ENCODE data around the gene CACNA1D.

The CACNA1D gene

DNA sequence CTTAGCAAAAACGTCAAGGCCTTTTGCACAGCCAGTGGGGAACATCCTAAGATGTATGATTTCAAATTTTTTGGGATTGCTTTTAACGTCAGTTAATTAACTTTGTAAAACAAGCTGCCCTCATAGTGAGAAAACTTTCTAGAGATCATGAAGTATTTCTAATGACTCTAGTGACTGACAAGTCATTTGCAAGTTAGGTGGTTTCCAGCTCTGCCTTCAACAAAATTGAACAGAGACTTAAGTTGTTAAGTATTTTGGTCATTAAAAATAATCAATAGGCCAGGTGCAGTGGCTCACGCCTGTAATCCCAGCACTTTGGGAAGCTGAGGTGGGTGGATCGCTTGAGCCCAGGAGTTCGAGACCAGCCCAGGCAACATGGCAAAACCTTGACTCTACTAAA lies 280.6 kb downstream of the CACNA1D start:
- TF ChIP-seq, protein P1, sequence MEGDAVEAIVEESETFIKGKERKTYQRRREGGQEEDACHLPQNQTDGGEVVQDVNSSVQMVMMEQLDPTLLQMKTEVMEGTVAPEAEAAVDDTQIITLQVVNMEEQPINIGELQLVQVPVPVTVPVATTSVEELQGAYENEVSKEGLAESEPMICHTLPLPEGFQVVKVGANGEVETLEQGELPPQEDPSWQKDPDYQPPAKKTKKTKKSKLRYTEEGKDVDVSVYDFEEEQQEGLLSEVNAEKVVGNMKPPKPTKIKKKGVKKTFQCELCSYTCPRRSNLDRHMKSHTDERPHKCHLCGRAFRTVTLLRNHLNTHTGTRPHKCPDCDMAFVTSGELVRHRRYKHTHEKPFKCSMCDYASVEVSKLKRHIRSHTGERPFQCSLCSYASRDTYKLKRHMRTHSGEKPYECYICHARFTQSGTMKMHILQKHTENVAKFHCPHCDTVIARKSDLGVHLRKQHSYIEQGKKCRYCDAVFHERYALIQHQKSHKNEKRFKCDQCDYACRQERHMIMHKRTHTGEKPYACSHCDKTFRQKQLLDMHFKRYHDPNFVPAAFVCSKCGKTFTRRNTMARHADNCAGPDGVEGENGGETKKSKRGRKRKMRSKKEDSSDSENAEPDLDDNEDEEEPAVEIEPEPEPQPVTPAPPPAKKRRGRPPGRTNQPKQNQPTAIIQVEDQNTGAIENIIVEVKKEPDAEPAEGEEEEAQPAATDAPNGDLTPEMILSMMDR (IDR thresholded peaks at IDR 0.05; ENCODE audit: low read depth, low read length), result no peak
- TF ChIP-seq EZH2phosphoT487 (IDR thresholded peaks at IDR 0.05; ENCODE audit: low read depth), result no peak
- no peaks in the 10 kb centered on the region for H3K27me3 ChIP-seq (ENCODE audit: low read depth, low read length)

DNA sequence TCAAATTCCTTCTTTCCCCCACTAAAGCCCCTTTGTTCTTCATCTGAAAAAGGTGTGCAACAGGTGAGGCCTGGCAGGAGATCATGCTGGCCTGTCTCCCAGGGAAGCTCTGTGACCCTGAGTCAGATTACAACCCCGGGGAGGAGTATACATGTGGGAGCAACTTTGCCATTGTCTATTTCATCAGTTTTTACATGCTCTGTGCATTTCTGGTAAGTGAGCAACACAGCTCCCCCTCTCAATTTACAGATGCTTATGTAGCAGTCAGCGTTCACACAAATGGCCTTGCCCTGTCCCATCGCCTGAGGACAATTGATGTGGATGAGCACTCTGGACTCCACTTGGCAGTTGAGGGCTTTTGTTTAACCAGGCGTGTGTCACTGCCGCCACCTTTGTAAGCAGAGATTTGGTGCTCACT lies 281.4 kb downstream of the CACNA1D start:
- 0 out of 2 replicates have a peak overlapping the region, but pooled peaks have one; percentile 8 for H3K4me2 ChIP-seq (ENCODE audit: low read length)
- no peak overlapping the region for H3K9ac ChIP-seq (ENCODE audit: low read length)
- peak overlapping the region; percentile 94; the same call in 1 of the 2 replicates for H3K27ac ChIP-seq (ENCODE audit: low read length)
- no peaks in the 10 kb centered on the region for H3K27me3 ChIP-seq (ENCODE audit: low read depth, low read length)
- no peak overlapping the region for H2AFZ ChIP-seq (ENCODE audit: low read depth, low read length)
- no peak overlapping the region for H3K4me3 ChIP-seq (ENCODE audit: low read length)
- H3K9me3 ChIP-seq (ENCODE audit: insufficient read depth, low read length), result no peaks in the 10 kb centered on the region
- no peaks in the 10 kb centered on the region for H3K79me2 ChIP-seq (ENCODE audit: low read length)
- H3K4me1 ChIP-seq (ENCODE audit: low read length), result peaks cover 53% of the 10 kb centered on the region
- H3K36me3 ChIP-seq (replicated peaks; ENCODE audit: low read depth, low read length), result peaks cover 3% of the 10 kb centered on the region
- TF ChIP-seq EZH2phosphoT487 (IDR thresholded peaks at IDR 0.05; ENCODE audit: low read depth), result no peak
- TF ChIP-seq, protein P1 (IDR thresholded peaks at IDR 0.05; ENCODE audit: low read depth, low read length), result no peak
- H4K20me1 ChIP-seq (ENCODE audit: insufficient read depth, low read length), result no peaks in the 10 kb centered on the region

More for the DNA sequence above, 280.6 kb downstream of the CACNA1D start:
- Histone ChIP-seq H3K27ac (ENCODE audit: low read length) (peak overlapping the region; percentile 94), H3K4me1 (ENCODE audit: low read length) (peaks cover 62% of the 10 kb centered on the region), H3K9ac (ENCODE audit: low read length) (peak overlapping the region; percentile 72), H3K4me2 (ENCODE audit: low read length) (peak overlapping the region; percentile 72), H2AFZ (ENCODE audit: low read depth, low read length) (no peak overlapping the region), H3K4me3 (ENCODE audit: low read length) (peak overlapping the region; percentile 56), H3K36me3 (replicated peaks; ENCODE audit: low read depth, low read length) (peaks cover 3% of the 10 kb centered on the region), H3K9me3 (ENCODE audit: insufficient read depth, low read length) (no peaks in the 10 kb centered on the region), H3K79me2 (ENCODE audit: low read length) (no peaks in the 10 kb centered on the region), H4K20me1 (ENCODE audit: insufficient read depth, low read length) (no peaks in the 10 kb centered on the region)

DNA sequence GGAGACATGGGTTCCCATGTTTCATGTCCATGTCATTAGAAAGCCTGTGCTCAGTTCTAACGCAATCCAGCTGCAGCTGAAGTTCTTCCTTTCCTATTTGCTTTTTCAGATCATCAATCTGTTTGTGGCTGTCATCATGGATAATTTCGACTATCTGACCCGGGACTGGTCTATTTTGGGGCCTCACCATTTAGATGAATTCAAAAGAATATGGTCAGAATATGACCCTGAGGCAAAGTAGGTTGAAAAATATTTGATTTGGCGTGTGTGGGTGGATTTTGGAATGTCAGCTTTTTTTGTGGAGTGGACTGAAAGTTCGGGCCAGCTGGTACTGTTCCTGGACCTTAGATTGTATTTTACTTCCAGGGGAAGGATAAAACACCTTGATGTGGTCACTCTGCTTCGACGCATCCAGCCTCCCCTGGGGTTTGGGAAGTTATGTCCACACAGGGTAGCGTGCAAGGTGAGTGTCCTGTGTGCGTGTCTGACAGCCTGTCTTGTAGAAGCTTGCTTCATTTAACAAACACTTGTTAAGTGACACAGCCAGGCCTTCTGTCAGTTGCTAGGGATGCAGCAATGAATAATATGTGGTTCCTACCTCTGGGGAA lies 282.2 kb downstream of the CACNA1D start:
- H4K20me1 ChIP-seq (ENCODE audit: insufficient read depth, low read length), result no peaks in the 10 kb centered on the region
- no peaks in the 10 kb centered on the region for H3K27me3 ChIP-seq (ENCODE audit: low read depth, low read length)
- H3K9ac ChIP-seq (ENCODE audit: low read length), result no peak overlapping the region
- no peak for TF ChIP-seq EZH2phosphoT487 (IDR thresholded peaks at IDR 0.05; ENCODE audit: low read depth)
- TF ChIP-seq, protein P1 (IDR thresholded peaks at IDR 0.05; ENCODE audit: low read depth, low read length), result no peak
- no peak overlapping the region for H3K27ac ChIP-seq (ENCODE audit: low read length)
- H2AFZ ChIP-seq (ENCODE audit: low read depth, low read length), result no peak overlapping the region
- peaks cover 3% of the 10 kb centered on the region for H3K36me3 ChIP-seq (replicated peaks; ENCODE audit: low read depth, low read length)
- no peak overlapping the region for H3K4me2 ChIP-seq (ENCODE audit: low read length)
- peaks cover 46% of the 10 kb centered on the region for H3K4me1 ChIP-seq (ENCODE audit: low read length)
- H3K79me2 ChIP-seq (ENCODE audit: low read length), result no peaks in the 10 kb centered on the region
- no peaks in the 10 kb centered on the region for H3K9me3 ChIP-seq (ENCODE audit: insufficient read depth, low read length)
- no peak overlapping the region for H3K4me3 ChIP-seq (ENCODE audit: low read length)

DNA sequence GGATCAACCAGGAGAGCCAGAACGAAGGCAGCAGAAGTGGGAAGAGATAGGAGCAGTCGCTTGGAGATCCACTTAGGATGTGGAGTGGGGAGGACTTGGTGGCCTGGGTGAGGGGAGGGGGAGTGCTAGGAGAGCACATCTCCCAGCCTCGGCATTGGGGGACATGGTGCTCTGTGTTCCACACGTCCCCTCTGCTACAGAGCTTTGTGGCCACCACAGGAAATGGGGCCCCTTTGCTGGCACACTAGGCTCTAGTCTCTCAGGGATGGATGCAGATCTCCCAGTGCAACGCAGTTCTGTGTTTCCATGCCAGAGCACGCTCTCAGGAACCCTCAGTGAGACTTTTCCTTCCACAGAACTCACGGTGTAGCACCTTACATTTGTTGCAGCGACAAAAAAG lies 283.1 kb downstream of the CACNA1D start:
- H3K4me1 ChIP-seq (ENCODE audit: low read length), result peaks cover 37% of the 10 kb centered on the region
- no peak for TF ChIP-seq EZH2phosphoT487 (IDR thresholded peaks at IDR 0.05; ENCODE audit: low read depth)
- H3K27me3 ChIP-seq (ENCODE audit: low read depth, low read length), result no peaks in the 10 kb centered on the region
- H3K4me3 ChIP-seq (ENCODE audit: low read length), result no peak overlapping the region
- H4K20me1 ChIP-seq (ENCODE audit: insufficient read depth, low read length), result no peaks in the 10 kb centered on the region
- H3K79me2 ChIP-seq (ENCODE audit: low read length), result no peaks in the 10 kb centered on the region
- no peak overlapping the region for H3K4me2 ChIP-seq (ENCODE audit: low read length)
- H3K27ac ChIP-seq (ENCODE audit: low read length), result no peak overlapping the region
- H3K9me3 ChIP-seq (ENCODE audit: insufficient read depth, low read length), result no peaks in the 10 kb centered on the region
- H2AFZ ChIP-seq (ENCODE audit: low read depth, low read length), result no peak overlapping the region
- H3K9ac ChIP-seq (ENCODE audit: low read length), result no peak overlapping the region
- peaks cover 3% of the 10 kb centered on the region for H3K36me3 ChIP-seq (replicated peaks; ENCODE audit: low read depth, low read length)

Data from OCI-LY3 (cell line).